Dermis microvascular lymphatic vessel endothelial cell (primary cell): ENCODE measurements around the gene IRX5. TPM values are rescaled to one million over a fixed set of nuclear protein-coding genes. Genes with fewer than 3 reads are reported as not detected.
A peak's percentile ranks its signal among the peaks of the same experiment; 100 is the strongest.

ENCODE experiments used
- DNase-seq, 2 donors: peaks; one replicate each; pipeline versions ENCODE4 v3.0.0 to v3.0.0-alpha.2; 2010; ENCODE audit warnings: low read depth in 2 of 2
- total RNA-seq: library from RNA; depleted of rRNA; stranded (reverse); fragments of >200 nt; gene quantifications from 2 replicates; pipeline ENCODE4 v1.2.1, GENCODE V29; 2014

The IRX5 gene
- total RNA-seq, 1 donor from 2014 or later: 0.13 TPM

- no peak for DNase-seq
Measured at GRCh38 chr16:54946909-54947308, 16.2 kb downstream of the IRX5 start.

GRCh38 chr16:54947616-54948015, 17.0 kb downstream of the IRX5 start:
- no peak for DNase-seq

GRCh38 chr16:54952195-54952594, 21.5 kb downstream of the IRX5 start:
- no peak for DNase-seq

- no peak for DNase-seq
Measured at GRCh38 chr16:54953461-54953860, 22.8 kb downstream of the IRX5 start.

- DNase-seq: no peak
Measured at GRCh38 chr16:54954220-54954619, 23.6 kb downstream of the IRX5 start.

GRCh38 chr16:54955757-54956156, 25.1 kb downstream of the IRX5 start:
- DNase-seq: no peak

GRCh38 chr16:54957403-54958166, 26.9 kb downstream of the IRX5 start:
- peak; percentile 11 to 49 for DNase-seq

- DNase-seq: no peak
Measured at GRCh38 chr16:54962045-54962444, 31.4 kb downstream of the IRX5 start.

GRCh38 chr16:54964239-54964638, 33.6 kb downstream of the IRX5 start:
- DNase-seq: no peak

- no peak for DNase-seq
Measured at GRCh38 chr16:54965464-54965863, 34.8 kb downstream of the IRX5 start.

GRCh38 chr16:54968011-54968410, 37.3 kb downstream of the IRX5 start:
- no peak for DNase-seq

GRCh38 chr16:54968784-54969183, 38.1 kb downstream of the IRX5 start:
- DNase-seq: no peak

GRCh38 chr16:54970016-54970415, 39.4 kb downstream of the IRX5 start:
- DNase-seq: no peak

GRCh38 chr16:54974367-54974766, 43.7 kb downstream of the IRX5 start:
- DNase-seq: no peak

GRCh38 chr16:54976651-54977200, 46.1 kb downstream of the IRX5 start:
- no peak for DNase-seq

- no peak for DNase-seq
Measured at GRCh38 chr16:54977211-54977610, 46.5 kb downstream of the IRX5 start.

- no peak for DNase-seq
Measured at GRCh38 chr16:54980821-54981220, 50.2 kb downstream of the IRX5 start.
